GM18505 (cell line): ENCODE results near the gene GHR.

Source experiments
- ATAC-seq: cut with Tn5 transposase; IDR thresholded peaks from one replicate; pipeline ENCODE4 v1.9.1; 2021; ENCODE audit not compliant: unreplicated experiment
- POLR2A ChIP-seq: IDR thresholded peaks from 4 replicates; pipeline ENCODE4 v1.6.1; 2011; ENCODE audit warnings: borderline replicate concordance; ENCODE audit not compliant: insufficient read depth, insufficient read length; ENCODE audit errors: extremely low read depth

GHR gene

GRCh38 chr5:42751044-42751443 lies 327.8 kb downstream of the GHR start:
- no peak for TF ChIP-seq POLR2A
- ATAC-seq: no peak

- no peak for TF ChIP-seq POLR2A
- ATAC-seq: no peak
Measured at GRCh38 chr5:42753099-42753498, 329.9 kb downstream of the GHR start.

GRCh38 chr5:42756606-42757601 lies 333.7 kb downstream of the GHR start, which contains the start of gene CCDC152:
Gene CCDC152, plus strand, starts transcription at chr5:42756818. Its CDS starts 2,304 bp downstream, at chr5:42759122.
- peak; percentile 54 for TF ChIP-seq POLR2A
- peak; percentile 92 for ATAC-seq

GRCh38 chr5:42759456-42759855 lies 336.2 kb downstream of the GHR start:
- no peak for TF ChIP-seq POLR2A
- ATAC-seq: no peak

GRCh38 chr5:42760426-42760825 lies 337.2 kb downstream of the GHR start:
- no peak for ATAC-seq
- no peak for TF ChIP-seq POLR2A

GRCh38 chr5:42761791-42762190 lies 338.6 kb downstream of the GHR start:
- no peak for ATAC-seq
- no peak for TF ChIP-seq POLR2A

GRCh38 chr5:42767491-42768105 lies 344.4 kb downstream of the GHR start:
- TF ChIP-seq POLR2A: no peak
- no peak for ATAC-seq

GRCh38 chr5:42768106-42768504 lies 344.9 kb downstream of the GHR start:
- no peak for TF ChIP-seq POLR2A
- ATAC-seq: no peak

- TF ChIP-seq POLR2A: no peak
- no peak for ATAC-seq
Measured at GRCh38 chr5:42770003-42770402, 346.8 kb downstream of the GHR start.
